OCI-LY7 (cell line): ENCODE measurements around the gene ZNF106. TPM values are rescaled to one million over a fixed set of nuclear protein-coding genes. Genes with fewer than 3 reads are reported as not detected.

Source experiments
- BruUV-seq: library from RNA; stranded (reverse); fragments of 400-500 nt; replicated peaks from 2 replicates; lab custom pipeline; 2021; lab: Mats Ljungman, UMichigan
- CTCF ChIA-PET: fragments of 300-600 bp; sonication (Branson Sonifier 250); formaldehyde crosslinking; loops from one replicate; lab custom pipeline; 2022; ENCODE audit warnings: antibody characterized with exemption; ENCODE audit not compliant: unreplicated experiment; lab: Charles Lee
- POLR2A ChIA-PET: fragments of 300-600 bp; sonication (Branson Sonifier 250); formaldehyde crosslinking; loops from one replicate; lab custom pipeline; 2022; ENCODE audit warnings: antibody characterized with exemption; lab: Charles Lee
- DNase-seq: peaks from one replicate; pipeline ENCODE4 v3.0.0-alpha.2; 2015; ENCODE audit warnings: low spot score
- H2AFZ ChIP-seq: fragments of 200-600 bp; sonication (generic), shearing (Covaris generic); 2 replicates; pipeline ENCODE4 v1.6.1; 2014; ENCODE audit warnings: mild to moderate bottlenecking, antibody characterized with exemption, low read length, moderate library complexity
- H3K27ac ChIP-seq: fragments of 200-600 bp; sonication (generic); 2 replicates; pipeline ENCODE4 v1.5.1; 2014; ENCODE audit warnings: mixed run types, low read depth, mild to moderate bottlenecking, moderate library complexity, low read length, inconsistent platforms; ENCODE audit not compliant: poor library complexity, severe bottlenecking
- H3K36me3 ChIP-seq: fragments of 200-600 bp; sonication (generic); 2 replicates; pipeline ENCODE4 v1.6.1; 2014; ENCODE audit warnings: mild to moderate bottlenecking, antibody characterized with exemption, low read length, moderate library complexity, mixed read lengths; ENCODE audit not compliant: insufficient read depth
- H3K4me1 ChIP-seq: fragments of 200-600 bp; sonication (generic); 2 replicates; pipeline ENCODE4 v1.5.1; 2014; ENCODE audit warnings: mild to moderate bottlenecking, low read length; ENCODE audit not compliant: insufficient read depth, poor library complexity, severe bottlenecking
- H3K4me2 ChIP-seq: fragments of 200-600 bp; sonication (generic); 2 replicates; pipeline ENCODE4 v1.6.1; 2014; ENCODE audit warnings: mild to moderate bottlenecking, low read length
- H3K4me3 ChIP-seq: fragments of 200-600 bp; sonication (generic); 2 replicates; pipeline ENCODE4 v1.5.1; 2014; ENCODE audit warnings: mild to moderate bottlenecking, low read depth, low read length; ENCODE audit not compliant: poor library complexity, severe bottlenecking
- H3K79me2 ChIP-seq: fragments of 200-600 bp; sonication (generic); 2 replicates; pipeline ENCODE4 v1.6.1; 2016; ENCODE audit warnings: low read depth, mild to moderate bottlenecking, low read length, moderate library complexity, mixed read lengths; ENCODE audit not compliant: insufficient read depth
- H3K9me2 ChIP-seq: fragments of 200-600 bp; sonication (generic); 2 replicates; pipeline ENCODE4 v1.6.1; 2016; ENCODE audit warnings: mild to moderate bottlenecking, low read length, mixed read lengths; ENCODE audit not compliant: insufficient read depth
- H3K9me3 ChIP-seq: fragments of 200-600 bp; sonication (generic); 2 replicates; pipeline ENCODE4 v1.6.1; 2014; ENCODE audit warnings: mild to moderate bottlenecking, mixed run types, low read length, mixed read lengths
- H4K20me1 ChIP-seq: fragments of 200-600 bp; sonication (generic); 2 replicates; pipeline ENCODE4 v1.6.1; 2014; ENCODE audit warnings: mild to moderate bottlenecking, antibody characterized with exemption, low read length, moderate library complexity, mixed read lengths; ENCODE audit not compliant: insufficient read depth
- EZH2phosphoT487 ChIP-seq: fragments of 200-600 bp; sonication (generic); IDR thresholded peaks from 2 replicates; pipeline ENCODE4 v1.6.1; 2018; ENCODE audit warnings: low read depth, borderline replicate concordance, mild to moderate bottlenecking, mixed run types, antibody characterized with exemption, low read length, moderate library complexity, mixed read lengths
- intact Hi-C: fragments of 100-400 bp; cut with micrococcal nuclease; formaldehyde crosslinking; loops from one replicate; pipeline ENCODE4 v1.10.0; 2022; ENCODE audit not compliant: unreplicated experiment
- total RNA-seq, 2 experiments: library from RNA; depleted of rRNA in 1 of 2; stranded (reverse); fragments of >200 nt in 1 of 2; shearing (Covaris generic) in 1 of 2; gene quantifications; 2 replicates each; pipeline ENCODE4 v1.2.3, GENCODE V29; 2014 to 2022
- TF ChIP-seq, protein P1 (sequence below): fragments of 200-600 bp; sonication (generic); conservative IDR thresholded peaks from 2 replicates; pipeline ENCODE4 v1.5.1; 2014; ENCODE audit warnings: mild to moderate bottlenecking, antibody characterized with exemption, low read length, moderate library complexity, mixed read lengths

The ZNF106 gene
- total RNA-seq, 2 experiments from 2014 or later: 30.5 to 66.4 TPM

DNA sequence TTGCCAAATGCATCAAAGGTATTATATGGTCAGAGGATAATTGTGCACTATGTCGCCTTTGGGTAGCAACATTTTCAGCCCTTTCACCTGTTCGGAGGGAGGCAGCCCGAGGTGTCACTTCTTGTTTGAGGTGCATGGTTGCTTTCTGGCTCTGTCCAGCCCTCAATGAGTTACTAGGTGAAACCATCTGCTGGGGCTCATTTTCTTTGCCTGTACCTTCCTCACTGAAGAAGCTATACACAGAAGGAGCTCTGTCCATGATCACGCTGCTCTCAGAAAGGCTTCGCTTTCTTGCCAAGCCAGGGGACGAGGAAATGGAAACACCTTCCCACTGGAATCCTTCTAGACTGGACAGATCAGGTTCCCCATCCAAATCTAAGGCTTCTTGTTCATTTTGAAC, 42.7 kb downstream of the ZNF106 start:
- CTCF ChIA-PET: no interaction called here

DNA sequence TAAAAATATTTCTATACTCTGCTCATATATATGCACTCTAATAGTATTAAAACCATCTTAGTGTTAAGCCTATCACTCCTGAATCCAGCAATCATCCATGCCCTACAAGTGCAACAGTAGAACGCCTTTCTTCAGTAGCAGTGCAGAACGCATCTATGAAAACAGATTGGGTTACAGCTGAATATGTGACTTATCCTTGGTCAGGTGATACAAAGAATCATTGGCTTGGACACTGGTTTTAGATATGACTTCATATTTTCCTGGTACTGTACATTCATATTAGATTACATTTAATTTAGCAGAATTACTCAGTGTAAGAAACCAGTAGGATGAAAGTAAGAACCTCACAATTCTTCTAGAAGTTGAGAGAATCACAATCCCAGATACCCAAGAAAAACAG, 43.3 kb downstream of the ZNF106 start:
- intact Hi-C loops: no loop called here
- ChIA-PET POLR2A (no interaction called here), CTCF (no interaction called here)
- DNase-seq: no peak
- Histone ChIP-seq H3K79me2 (no peaks in the 10 kb centered on the region; the same call in 1 of the 2 replicates), H3K4me1 (no peaks in the 10 kb centered on the region), H3K4me2 (no peak overlapping the region), H3K27ac (no peak overlapping the region), H4K20me1 (no peaks in the 10 kb centered on the region), H3K9me2 (no peaks in the 10 kb centered on the region), H2AFZ (no peak overlapping the region), H3K4me3 (no peak overlapping the region), H3K9me3 (no peaks in the 10 kb centered on the region), H3K36me3 (peaks cover 86% of the 10 kb centered on the region)
- no TSS peak for BruUV-seq
- TF ChIP-seq, protein P1, sequence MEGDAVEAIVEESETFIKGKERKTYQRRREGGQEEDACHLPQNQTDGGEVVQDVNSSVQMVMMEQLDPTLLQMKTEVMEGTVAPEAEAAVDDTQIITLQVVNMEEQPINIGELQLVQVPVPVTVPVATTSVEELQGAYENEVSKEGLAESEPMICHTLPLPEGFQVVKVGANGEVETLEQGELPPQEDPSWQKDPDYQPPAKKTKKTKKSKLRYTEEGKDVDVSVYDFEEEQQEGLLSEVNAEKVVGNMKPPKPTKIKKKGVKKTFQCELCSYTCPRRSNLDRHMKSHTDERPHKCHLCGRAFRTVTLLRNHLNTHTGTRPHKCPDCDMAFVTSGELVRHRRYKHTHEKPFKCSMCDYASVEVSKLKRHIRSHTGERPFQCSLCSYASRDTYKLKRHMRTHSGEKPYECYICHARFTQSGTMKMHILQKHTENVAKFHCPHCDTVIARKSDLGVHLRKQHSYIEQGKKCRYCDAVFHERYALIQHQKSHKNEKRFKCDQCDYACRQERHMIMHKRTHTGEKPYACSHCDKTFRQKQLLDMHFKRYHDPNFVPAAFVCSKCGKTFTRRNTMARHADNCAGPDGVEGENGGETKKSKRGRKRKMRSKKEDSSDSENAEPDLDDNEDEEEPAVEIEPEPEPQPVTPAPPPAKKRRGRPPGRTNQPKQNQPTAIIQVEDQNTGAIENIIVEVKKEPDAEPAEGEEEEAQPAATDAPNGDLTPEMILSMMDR: no peak
- TF ChIP-seq EZH2phosphoT487: no peak

More for the DNA sequence above, 42.7 kb downstream of the ZNF106 start:
- POLR2A ChIA-PET: interaction anchor here (0.6 kb wide), 1 partner anchor 227 kb away, joined by 3 read pairs; no protein-coding TSS in a partner anchor
- Histone ChIP-seq H3K9me3 (no peaks in the 10 kb centered on the region), H3K4me2 (no peak overlapping the region), H3K4me3 (no peak overlapping the region), H3K36me3 (peaks cover 87% of the 10 kb centered on the region), H3K27ac (no peak overlapping the region), H2AFZ (no peak overlapping the region), H3K4me1 (peaks cover 4% of the 10 kb centered on the region), H3K79me2 (no peaks in the 10 kb centered on the region; the same call in 1 of the 2 replicates), H4K20me1 (no peaks in the 10 kb centered on the region), H3K9me2 (no peaks in the 10 kb centered on the region)
- DNase-seq: no peak
- intact Hi-C loops: no loop called here
- BruUV-seq: no TSS peak
- no peak for TF ChIP-seq EZH2phosphoT487
- TF ChIP-seq, protein P1: no peak

DNA sequence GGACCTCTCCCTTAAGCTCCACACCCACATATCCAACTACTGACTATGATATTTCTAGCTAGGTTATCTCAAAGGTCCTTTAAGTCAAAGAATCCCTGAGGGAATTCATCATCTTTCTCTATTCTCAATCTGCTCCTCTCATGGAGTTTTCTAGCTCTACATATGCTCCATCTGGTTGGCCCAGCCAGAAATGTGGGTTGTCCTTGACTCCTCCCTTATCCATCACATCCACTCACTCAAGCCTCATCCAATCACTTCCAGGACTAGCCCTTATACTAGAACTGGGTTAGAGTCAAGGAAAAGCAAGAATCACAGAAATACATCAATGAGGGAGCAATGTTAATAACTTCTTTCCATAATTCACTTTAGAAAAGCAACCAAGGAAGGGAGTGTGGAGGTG, 45.4 kb downstream of the ZNF106 start:
- Histone ChIP-seq H4K20me1 (no peaks in the 10 kb centered on the region), H3K4me1 (no peaks in the 10 kb centered on the region), H3K36me3 (peaks cover 86% of the 10 kb centered on the region), H3K4me3 (no peak overlapping the region), H3K79me2 (no peaks in the 10 kb centered on the region; the same call in 1 of the 2 replicates), H3K9me2 (no peaks in the 10 kb centered on the region), H3K4me2 (no peak overlapping the region), H3K9me3 (no peaks in the 10 kb centered on the region), H2AFZ (no peak overlapping the region), H3K27ac (no peak overlapping the region)
- intact Hi-C loops: no loop called here
- no TSS peak for BruUV-seq
- DNase-seq: no peak
- ChIA-PET CTCF (no interaction called here), POLR2A (interaction anchor here (1.2 kb wide), 1 partner anchor 13 kb away, joined by 4 read pairs; no protein-coding TSS in a partner anchor)
- TF ChIP-seq EZH2phosphoT487: no peak
- TF ChIP-seq, protein P1: no peak
